IMR-90 (cell line): ENCODE measurements around the gene ATF4. TPM values are rescaled to one million over a fixed set of nuclear protein-coding genes. Genes with fewer than 3 reads are reported as not detected.
"Not testable (repeated sequence)": the region's sequence is repeated elsewhere in the genome, so short reads cannot be mapped to it uniquely, and the experiment has no call there.

Experiments used
- ATAC-seq: fragments of 200-7000 bp; cut with Tn5 transposase; 2 replicates; pipeline ENCODE4 v1.9.1; 2020; ENCODE audit warnings: low read depth, mild to moderate bottlenecking, moderate library complexity
- BruUV-seq: library from RNA; stranded (reverse); fragments of 400-500 nt; replicated peaks from 2 replicates; lab custom pipeline; 2021; lab: Mats Ljungman, UMichigan
- CTCF ChIA-PET: fragments of 300-600 bp; formaldehyde crosslinking; extraction: SDS; loops from one replicate; lab custom pipeline; 2021; ENCODE audit warnings: antibody characterized with exemption; lab: Yijun Ruan, JAX
- POLR2A ChIA-PET: fragments of 300-600 bp; sonication (Branson Sonifier 250); formaldehyde crosslinking; loops from one replicate; lab custom pipeline; 2022; ENCODE audit warnings: antibody characterized with exemption; ENCODE audit not compliant: unreplicated experiment; lab: Charles Lee
- DNase-seq: peaks from one replicate; pipeline ENCODE4 v3.0.0; 2013
- H2AFZ ChIP-seq: replicated peaks from 2 replicates; pipeline ENCODE3; 2013; ENCODE audit warnings: low read length, mild to moderate bottlenecking; ENCODE audit not compliant: poor library complexity
- H2AK5ac ChIP-seq: 2 replicates; pipeline ENCODE4 v1.6.1; 2013; ENCODE audit warnings: low read depth, low read length, inconsistent platforms
- H2AK9ac ChIP-seq: replicated peaks from 2 replicates; pipeline ENCODE3; 2013; ENCODE audit warnings: mild to moderate bottlenecking, low read depth, low read length, moderate library complexity; ENCODE audit not compliant: poor library complexity
- H2BK120ac ChIP-seq: 2 replicates; pipeline ENCODE4 v1.6.1; 2013; ENCODE audit warnings: low read depth, low read length, inconsistent platforms
- H2BK15ac ChIP-seq: 3 replicates; pipeline ENCODE4 v1.6.1; 2013; ENCODE audit warnings: low read depth, low read length, inconsistent platforms
- H2BK20ac ChIP-seq: 2 replicates; pipeline ENCODE4 v1.6.1; 2013; ENCODE audit warnings: low read depth, mild to moderate bottlenecking, inconsistent platforms, low read length, moderate library complexity
- H2BK5ac ChIP-seq: 2 replicates; pipeline ENCODE4 v1.6.1; 2013; ENCODE audit warnings: mild to moderate bottlenecking, low read depth, low read length, inconsistent platforms; ENCODE audit not compliant: poor library complexity, severe bottlenecking
- H3K14ac ChIP-seq: replicated peaks from 2 replicates; pipeline ENCODE4 v1.6.1; 2013; ENCODE audit warnings: low read depth, low read length, inconsistent platforms
- H3K18ac ChIP-seq: 2 replicates; pipeline ENCODE4 v1.6.1; 2013; ENCODE audit warnings: low read depth, low read length, control low read depth
- H3K23ac ChIP-seq: 2 replicates; pipeline ENCODE4 v1.6.1; 2013; ENCODE audit warnings: low read depth, low read length, inconsistent platforms
- H3K27ac ChIP-seq: 2 replicates; pipeline ENCODE4 v1.5.1; 2013; ENCODE audit warnings: mild to moderate bottlenecking, control low read depth, low read length; ENCODE audit not compliant: insufficient read depth
- H3K27me3 ChIP-seq: 2 replicates; pipeline ENCODE4 v1.6.1; 2013; ENCODE audit warnings: low read length; ENCODE audit not compliant: control insufficient read depth, insufficient read depth
- H3K36me3 ChIP-seq: 2 replicates; pipeline ENCODE4 v1.6.1; 2013; ENCODE audit warnings: low read length, mixed read lengths; ENCODE audit not compliant: control insufficient read depth, insufficient read depth
- H3K4ac ChIP-seq: 2 replicates; pipeline ENCODE4 v1.6.1; 2013; ENCODE audit warnings: low read depth, low read length, inconsistent platforms
- H3K4me1 ChIP-seq: 2 replicates; pipeline ENCODE4 v1.6.1; 2013; ENCODE audit warnings: low read length, mixed read lengths; ENCODE audit not compliant: control insufficient read depth, insufficient read depth
- H3K4me2 ChIP-seq: 2 replicates; pipeline ENCODE4 v1.6.1; 2013; ENCODE audit warnings: low read depth, mild to moderate bottlenecking, control low read depth, low read length, moderate library complexity
- H3K4me3 ChIP-seq: 2 replicates; pipeline ENCODE4 v1.5.1; 2013; ENCODE audit warnings: low read depth, mild to moderate bottlenecking, control low read depth, low read length, moderate library complexity; ENCODE audit not compliant: insufficient read depth
- H3K56ac ChIP-seq: 2 replicates; pipeline ENCODE4 v1.6.1; 2013; ENCODE audit warnings: low read length, inconsistent platforms; ENCODE audit not compliant: insufficient read depth; ENCODE audit errors: extremely low read depth
- H3K79me1 ChIP-seq, 2 experiments: 2 replicates each; pipeline ENCODE4 v1.6.1; 2013; ENCODE audit warnings: low read length in 2 of 2, inconsistent platforms in 1 of 2, low read depth in 1 of 2
- H3K9ac ChIP-seq: 2 replicates; pipeline ENCODE4 v1.6.1; 2013; ENCODE audit warnings: low read depth, low read length, control low read depth
- H3K9me1 ChIP-seq: 2 replicates; pipeline ENCODE4 v1.6.1; 2013; ENCODE audit warnings: low read length, inconsistent platforms; ENCODE audit not compliant: insufficient read depth
- H3K9me3 ChIP-seq: 2 replicates; pipeline ENCODE4 v1.6.1; 2013; ENCODE audit warnings: low read length; ENCODE audit not compliant: control insufficient read depth, insufficient read depth
- H4K20me1 ChIP-seq: 2 replicates; pipeline ENCODE4 v1.6.1; 2013; ENCODE audit warnings: low read length, inconsistent platforms; ENCODE audit not compliant: insufficient read depth
- H4K5ac ChIP-seq: 2 replicates; pipeline ENCODE4 v1.6.1; 2013; ENCODE audit warnings: mild to moderate bottlenecking, low read depth, low read length, control low read depth
- H4K8ac ChIP-seq, 2 experiments: 2 replicates each; pipeline ENCODE4 v1.6.1; 2013; ENCODE audit warnings: low read depth in 2 of 2, low read length in 2 of 2, control low read depth in 1 of 2, inconsistent platforms in 1 of 2
- H4K91ac ChIP-seq: 2 replicates; pipeline ENCODE4 v1.6.1; 2013; ENCODE audit warnings: low read depth, low read length, inconsistent platforms; ENCODE audit not compliant: insufficient read depth
- CEBPB ChIP-seq: IDR thresholded peaks from 2 replicates; pipeline ENCODE4 v1.6.1; 2012; ENCODE audit warnings: low read depth, low read length, improper control_type of control experiment
- CTCF ChIP-seq: conservative IDR thresholded peaks from 2 replicates; pipeline ENCODE4 v1.5.1; 2012; ENCODE audit warnings: mild to moderate bottlenecking, low read depth, low read length, improper control_type of control experiment
- FOS ChIP-seq: fragments of 150-350 bp; IDR thresholded peaks from 2 replicates; pipeline ENCODE4 v1.6.1; 2016; ENCODE audit warnings: low read depth, low read length
- MAZ ChIP-seq: IDR thresholded peaks from 2 replicates; pipeline ENCODE4 v1.6.1; 2012; ENCODE audit warnings: low read depth, mild to moderate bottlenecking, low read length, improper control_type of control experiment, moderate library complexity, borderline replicate concordance
- MXI1 ChIP-seq: IDR thresholded peaks from 2 replicates; pipeline ENCODE4 v1.6.1; 2012; ENCODE audit warnings: low read depth, mild to moderate bottlenecking, low read length, moderate library complexity, borderline replicate concordance
- POLR2A ChIP-seq: IDR thresholded peaks from 2 replicates; pipeline ENCODE4 v1.6.1; 2012; ENCODE audit warnings: mild to moderate bottlenecking, low read depth, low read length
- RFX5 ChIP-seq: IDR thresholded peaks from 2 replicates; pipeline ENCODE4 v1.8.0; 2012; ENCODE audit warnings: low read depth, mild to moderate bottlenecking, low read length, moderate library complexity
- WGBS, 2 experiments: methylation state at CpG; one replicate each; pipeline versions ENCODE4 v1.1.5 to v1.1.7; 2013; ENCODE audit warnings: missing lambda C conversion rate in 2 of 2; ENCODE audit not compliant: insufficient read length in 1 of 2; ENCODE audit errors: extremely low coverage in 2 of 2; 5-methylcytosine and 5-hydroxymethylcytosine counted together
- dilution Hi-C: fragments of 300-500 bp; cut with HindIII; formaldehyde crosslinking; loops from one replicate; pipeline ENCODE4 v1.14.3; 2018; ENCODE audit warnings: low sequenced_read_pairs; ENCODE audit not compliant: unreplicated experiment
- in situ Hi-C: fragments of 300-500 bp; cut with MboI; formaldehyde crosslinking; loops from 3 replicates; pipeline ENCODE4 v1.14.3; 2019; ENCODE audit warnings: low sequenced_read_pairs, inconsistent platforms, mixed read lengths
- intact Hi-C: fragments of 100-400 bp; cut with micrococcal nuclease; formaldehyde crosslinking; loops from 2 replicates; pipeline ENCODE4 v1.10.0; 2022
- polyA plus RNA-seq, 3 experiments: library from polyadenylated mRNA; depleted of rRNA; stranded (reverse); fragments of >200 nt; gene quantifications; 2 replicates each; pipeline ENCODE4 v1.2.3, GENCODE V29; 2012; ENCODE audit warnings: low replicate concordance in 1 of 3
- total RNA-seq: library from RNA; depleted of rRNA; stranded (reverse); fragments of >200 nt; gene quantifications from 2 replicates; pipeline ENCODE4 v1.2.3, GENCODE V29; 2012

ATF4 gene
- total and polyA plus RNA-seq, 2 of the 4 experiments (the other 2 are of a cell fraction): 148 to 662 TPM

- no peak overlapping the region for H3K4me2 ChIP-seq
- H2BK120ac ChIP-seq: no peak overlapping the region
- dilution Hi-C loops (no loop called here), in situ Hi-C loops (no loop called here), intact Hi-C loops (no loop called here)
- ATAC-seq (no peak), DNase-seq (no peak)
- no peak overlapping the region for H2AK5ac ChIP-seq
- no peak overlapping the region for H3K9ac ChIP-seq
- no peak overlapping the region for H4K5ac ChIP-seq
- 93% methylated on average over 8 of the region's 16 CpGs; no CpG with 5 or more reads in 1 of the 2 experiments for WGBS, 2 experiments
- H4K91ac ChIP-seq: no peak overlapping the region
- no peak for TF ChIP-seq POLR2A
- TF ChIP-seq RFX5: no peak
- no peak for TF ChIP-seq MAZ
- TF ChIP-seq CEBPB: no peak
- no peak for TF ChIP-seq CTCF
- TF ChIP-seq FOS: no peak
- TF ChIP-seq MXI1: no peak
- H3K79me1 ChIP-seq: peaks cover 29 to 62% of the 10 kb centered on the region in 2 experiments
- H4K8ac ChIP-seq: no peak overlapping the region
- no peaks in the 10 kb centered on the region for H3K9me3 ChIP-seq
- H3K18ac ChIP-seq: no peak overlapping the region
- peaks cover 18% of the 10 kb centered on the region; the same call in 1 of the 2 replicates for H4K20me1 ChIP-seq
- no peak overlapping the region for H2AK9ac ChIP-seq
- H3K4ac ChIP-seq: no peak overlapping the region
- H3K27me3 ChIP-seq: no peaks in the 10 kb centered on the region
- ChIA-PET POLR2A (no interaction called here), CTCF (interaction anchor here (1.6 kb wide), 1 partner anchor 10 kb away, joined by 6 read pairs; no protein-coding TSS in a partner anchor)
- no peak overlapping the region for H2BK15ac ChIP-seq
- H3K56ac ChIP-seq: no peak overlapping the region
- H3K9me1 ChIP-seq: peaks cover 6% of the 10 kb centered on the region
- no peak overlapping the region for H2BK20ac ChIP-seq
- H3K4me3 ChIP-seq: no peak overlapping the region
- no peak overlapping the region for H3K27ac ChIP-seq
- no peak overlapping the region for H3K23ac ChIP-seq
- BruUV-seq: no TSS peak
- peaks cover 10% of the 10 kb centered on the region for H3K4me1 ChIP-seq
- H2BK5ac ChIP-seq: no peak overlapping the region
- H3K36me3 ChIP-seq: peaks cover 32% of the 10 kb centered on the region
- H2AFZ ChIP-seq: no peak overlapping the region
- H3K14ac ChIP-seq: no peak overlapping the region
Measured at GRCh38 chr22:39504071-39504470, 16.3 kb upstream of the ATF4 start.

- dilution Hi-C loops, H3K4ac ChIP-seq, intact Hi-C loops, H3K9me1 ChIP-seq, POLR2A ChIA-PET, in situ Hi-C loops, H3K4me2 ChIP-seq, H3K18ac ChIP-seq, ATAC-seq, H3K9me3 ChIP-seq, DNase-seq, H3K27ac ChIP-seq, H3K14ac ChIP-seq, H3K56ac ChIP-seq, H3K4me1 ChIP-seq, H3K4me3 ChIP-seq, H4K5ac ChIP-seq, H2AK9ac ChIP-seq, H2BK120ac ChIP-seq, H4K8ac ChIP-seq, H3K9ac ChIP-seq, CTCF ChIA-PET, H2BK5ac ChIP-seq, H2AK5ac ChIP-seq, H2AFZ ChIP-seq, BruUV-seq, H4K91ac ChIP-seq, H2BK15ac ChIP-seq, H3K23ac ChIP-seq, H3K27me3 ChIP-seq, H2BK20ac ChIP-seq: not testable (repeated sequence)
- Histone ChIP-seq H3K36me3 (peaks cover 53% of the 10 kb centered on the region), H4K20me1 (peaks cover 36% of the 10 kb centered on the region), H3K79me1 (peaks cover 42 to 77% of the 10 kb centered on the region in 2 experiments)
- 79% methylated on average over 6 of the region's 10 CpGs; no CpG with 5 or more reads in 1 of the 2 experiments for WGBS, 2 experiments
Measured at GRCh38 chr22:39507021-39507420, 13.3 kb upstream of the ATF4 start.
